Right hindlimb (tissue), 1 donor: ENCODE results near the gene PSMA5.
"Not testable (repeated sequence)": the region's sequence is repeated elsewhere in the genome, so short reads cannot be mapped to it uniquely, and the experiment has no call there.

ENCODE experiments used
- DNase-seq: peaks from one replicate; pipeline ENCODE4 v3.0.0-alpha.2; 2018

Gene PSMA5

GRCh38 chr1:109426281-109427170, at the start of gene PSMA5:
Gene PSMA5, minus strand, starts transcription at chr1:109426448. Its CDS starts 118 bp downstream, at chr1:109426330.
- DNase-seq: peak; percentile 98

- DNase-seq: no peak
Observed at GRCh38 chr1:109475261-109475660, 49.0 kb upstream of the PSMA5 start.

- no peak for DNase-seq
Observed at GRCh38 chr1:109474697-109475096, 48.4 kb upstream of the PSMA5 start.

GRCh38 chr1:109473284-109474057, 47.2 kb upstream of the PSMA5 start:
- not testable (repeated sequence) for DNase-seq

GRCh38 chr1:109472779-109473178, 46.5 kb upstream of the PSMA5 start:
- no peak for DNase-seq

GRCh38 chr1:109470245-109470644, 44.0 kb upstream of the PSMA5 start:
- no peak for DNase-seq

GRCh38 chr1:109468903-109469302, 42.7 kb upstream of the PSMA5 start:
- no peak for DNase-seq

GRCh38 chr1:109468061-109468460, 41.8 kb upstream of the PSMA5 start:
- no peak for DNase-seq

GRCh38 chr1:109467301-109467777, 41.1 kb upstream of the PSMA5 start:
- no peak for DNase-seq

- DNase-seq: peak; percentile 53
Observed at GRCh38 chr1:109466452-109467300, 40.4 kb upstream of the PSMA5 start, which contains the start of gene SYPL2. Gene SYPL2, plus strand, starts transcription at chr1:109466546. Its CDS starts 298 bp downstream, at chr1:109466844.

GRCh38 chr1:109466125-109466451, 39.8 kb upstream of the PSMA5 start:
- no peak for DNase-seq

GRCh38 chr1:109457819-109458218, 31.6 kb upstream of the PSMA5 start:
- no peak for DNase-seq

GRCh38 chr1:109454497-109455133, 28.4 kb upstream of the PSMA5 start:
- no peak for DNase-seq

- no peak for DNase-seq
Observed at GRCh38 chr1:109447524-109447923, 21.3 kb upstream of the PSMA5 start.

GRCh38 chr1:109445949-109446695, 19.9 kb upstream of the PSMA5 start:
- DNase-seq: not testable (repeated sequence)

- no peak for DNase-seq
Observed at GRCh38 chr1:109444346-109444745, 18.1 kb upstream of the PSMA5 start.

- no peak for DNase-seq
Observed at GRCh38 chr1:109443476-109443875, 17.2 kb upstream of the PSMA5 start.

GRCh38 chr1:109441069-109441468, 14.8 kb upstream of the PSMA5 start:
- DNase-seq: no peak

- DNase-seq: no peak
Observed at GRCh38 chr1:109438798-109439297, 12.6 kb upstream of the PSMA5 start.

GRCh38 chr1:109434484-109434883, 8.2 kb upstream of the PSMA5 start:
- DNase-seq: no peak

GRCh38 chr1:109433322-109433721, 7.1 kb upstream of the PSMA5 start:
- DNase-seq: no peak
